NCI-H2171 treated with DMSO at 0.1 percent for 48 hours (cell line): ENCODE measurements around the gene HDHD3.

ENCODE experiments used
- DNase-seq: peaks from one replicate; lab custom pipeline; 2025; lab: John Stamatoyannopoulos, UW

HDHD3 gene

DNA sequence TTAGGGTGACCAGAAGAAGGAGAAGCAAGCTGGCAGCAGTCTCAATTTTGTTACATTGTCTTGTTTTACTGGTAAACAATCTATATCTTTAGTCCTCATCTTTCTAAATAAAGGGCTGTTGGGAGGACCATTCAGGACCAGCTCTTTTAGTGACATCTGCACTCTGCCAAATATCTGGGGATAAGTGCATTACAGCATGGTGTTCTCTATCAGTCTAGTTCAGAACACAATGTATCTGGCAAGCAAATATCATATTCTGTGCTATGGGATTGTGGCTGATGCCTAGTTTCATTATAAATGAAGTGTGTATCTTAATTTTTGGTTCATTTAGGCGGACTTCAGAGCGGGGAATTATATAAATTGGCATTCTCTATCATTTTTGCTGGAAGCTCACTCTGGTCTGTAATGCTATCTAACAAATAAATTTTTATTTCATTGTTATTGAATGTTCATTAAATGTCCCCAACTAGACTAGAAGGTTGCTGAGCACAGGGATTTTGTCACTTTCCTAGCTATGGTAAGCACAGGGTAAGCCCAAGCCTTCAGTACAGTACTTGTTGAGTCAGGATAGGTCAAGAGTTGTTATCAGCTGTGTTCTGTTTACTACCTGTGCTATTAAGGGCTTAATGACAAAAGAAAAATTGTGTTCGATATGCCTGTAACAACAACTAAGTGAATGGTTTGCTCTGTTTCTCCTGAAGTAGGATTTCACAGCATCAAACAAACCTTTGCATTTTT is 48.6 kb downstream of the HDHD3 start:
- DNase-seq, result no peak

DNA sequence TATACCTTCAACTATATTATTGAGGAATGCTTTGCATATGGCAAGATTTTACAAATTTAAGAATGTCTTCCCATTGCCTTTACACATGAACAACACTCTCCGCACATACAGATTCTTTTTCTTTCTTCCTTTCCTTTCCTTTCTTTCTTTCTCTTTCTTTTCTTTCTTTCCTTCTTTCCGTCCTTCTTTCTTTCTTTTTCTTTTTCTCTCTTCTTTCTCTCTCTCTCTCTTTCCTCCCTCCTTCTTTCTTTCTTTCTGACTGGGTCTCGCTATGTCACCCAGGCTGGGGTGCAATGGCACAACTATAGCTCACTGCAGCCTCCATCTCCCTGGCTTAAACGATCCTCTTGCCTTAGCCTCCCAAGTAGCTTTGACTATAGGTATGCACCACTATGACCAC is 50.6 kb downstream of the HDHD3 start:
- DNase-seq, result no peak
